CD4-positive, alpha-beta T cell (primary cell): ENCODE measurements around the gene TMEM163. TPM values are rescaled to one million over a fixed set of nuclear protein-coding genes. Genes with fewer than 3 reads are reported as not detected.

Experiments used
- ATAC-seq: fragments of 200-7000 bp; cut with Tn5 transposase; one replicate; pipeline ENCODE4 v1.10.0; 2022; ENCODE audit warnings: mild to moderate bottlenecking; ENCODE audit not compliant: poor library complexity
- CTCF ChIA-PET: fragments of 350-600 bp; sonication (Branson Sonifier 250); formaldehyde crosslinking; loops from one replicate; lab custom pipeline; 2021; ENCODE audit warnings: antibody characterized with exemption, inconsistent platforms; lab: Charles Lee
- POLR2A ChIA-PET: fragments of 350-600 bp; sonication (Branson Sonifier 250); formaldehyde crosslinking; loops from one replicate; lab custom pipeline; 2021; ENCODE audit warnings: antibody characterized with exemption, inconsistent platforms; lab: Charles Lee
- DNase-seq, 14 experiments: peaks; one replicate each; pipeline ENCODE4 v3.0.0-alpha.2; 2013 to 2020; ENCODE audit warnings: mixed read lengths in 2 of 14
- H3K27ac ChIP-seq, 2 donors: one replicate each; pipeline versions ENCODE4 v1.5.1 to v1.7.0; 2013; ENCODE audit warnings: low read length in 2 of 2, low read depth in 1 of 2, mild to moderate bottlenecking in 1 of 2
- H3K27me3 ChIP-seq, 2 experiments: 1 replicate in 1 of 2; 2 replicates in 1 of 2; pipeline versions ENCODE4 v1.6.1 to v1.7.0; 2013; ENCODE audit warnings: low read length in 2 of 2, control low read depth in 1 of 2, mild to moderate bottlenecking in 1 of 2, moderate library complexity in 1 of 2; ENCODE audit not compliant: insufficient read depth in 2 of 2, control insufficient read depth in 1 of 2
- H3K36me3 ChIP-seq: one replicate; pipeline ENCODE4 v1.6.1; 2013; ENCODE audit warnings: low read length, control low read depth; ENCODE audit not compliant: insufficient read depth
- H3K4me1 ChIP-seq: one replicate; pipeline ENCODE4 v1.6.1; 2013; ENCODE audit warnings: low read length, control low read depth; ENCODE audit not compliant: insufficient read depth
- H3K4me3 ChIP-seq: one replicate; pipeline ENCODE4 v1.5.1; 2013; ENCODE audit warnings: mild to moderate bottlenecking, low read length, moderate library complexity
- H3K9me3 ChIP-seq, 2 experiments: 1 replicate in 1 of 2; 2 replicates in 1 of 2; pipeline versions ENCODE4 v1.6.1 to v1.7.0; 2013; ENCODE audit warnings: low read length in 2 of 2, mild to moderate bottlenecking in 2 of 2, control low read depth in 1 of 2, moderate library complexity in 1 of 2; ENCODE audit not compliant: control insufficient read depth in 1 of 2, insufficient read depth in 1 of 2
- H3K27ac Mint-ChIP-seq: one replicate; pipeline ENCODE4 v1.8.0; 2020; ENCODE audit warnings: mixed read lengths
- H3K27me3 Mint-ChIP-seq: one replicate; pipeline ENCODE4 v1.8.0; 2021; ENCODE audit warnings: mixed read lengths
- H3K36me3 Mint-ChIP-seq: one replicate; pipeline ENCODE4 v1.8.0; 2021; ENCODE audit warnings: low read depth, mixed read lengths
- H3K4me1 Mint-ChIP-seq: one replicate; pipeline ENCODE4 v1.8.0; 2021; ENCODE audit warnings: low read depth, mixed read lengths
- H3K4me3 Mint-ChIP-seq: one replicate; pipeline ENCODE4 v1.8.0; 2020; ENCODE audit warnings: mild to moderate bottlenecking, mixed read lengths
- H3K9me3 Mint-ChIP-seq: one replicate; pipeline ENCODE4 v1.8.0; 2020; ENCODE audit warnings: mixed read lengths
- intact Hi-C, 2 experiments: fragments of 100-400 bp; cut with DNase I in 1 of 2; cut with micrococcal nuclease in 1 of 2; formaldehyde crosslinking; loops; one replicate each; pipeline versions ENCODE4 v1.15.1 to v1.9.0; 2023 to 2025; cut with DNase I, micrococcal nuclease
- total RNA-seq, 174 experiments: library from RNA in 2 of 174; stranded (reverse) in 2 of 174; gene quantifications; one replicate each; pipeline ENCODE4 v1.2.3 and lab custom pipeline; 2021 to 2026
- TF ChIP-seq, protein P1 (sequence below): fragments of 200-600 bp; IDR thresholded peaks from one replicate; pipeline ENCODE4 v1.8.0; 2022; ENCODE audit warnings: antibody characterized with exemption, mild to moderate bottlenecking

TMEM163 gene
- total RNA-seq, 2 experiments from 2014 or later = 0.14 to 0.47 TPM

DNA sequence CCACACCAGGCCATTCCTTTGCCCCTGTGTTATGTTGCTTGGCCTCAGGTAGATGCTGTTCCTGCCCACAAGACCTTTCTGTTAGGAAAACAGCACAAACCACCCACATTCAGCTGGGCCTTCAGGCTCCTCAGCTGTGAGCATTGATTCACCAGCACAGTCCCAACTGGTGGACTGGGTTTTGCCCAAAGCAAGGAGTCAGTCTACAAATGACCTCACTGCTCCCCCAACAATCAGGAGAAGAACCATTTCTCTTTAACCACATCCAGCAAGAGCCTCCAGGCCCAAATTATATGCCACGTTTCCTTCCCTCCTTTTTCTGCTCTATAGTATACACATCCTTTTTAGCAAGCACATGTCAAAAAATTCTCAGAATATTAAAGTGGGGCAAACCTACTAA is 5.2 kb downstream of the TMEM163 start:
- ATAC-seq (no peak), DNase-seq (no peak)
- Mint-ChIP-seq H3K4me3 (no peak overlapping the region), H3K27me3 (peaks cover 59% of the 10 kb centered on the region), H3K27ac (no peak overlapping the region), H3K9me3 (no peaks in the 10 kb centered on the region), H3K36me3 (no peaks in the 10 kb centered on the region), H3K4me1 (peaks cover 30% of the 10 kb centered on the region)
- no peaks in the 10 kb centered on the region for H3K9me3 ChIP-seq
- no peak overlapping the region for H3K4me3 ChIP-seq
- CTCF ChIA-PET = no interaction called here
- H3K27me3 ChIP-seq = peaks cover 22 to 28% of the 10 kb centered on the region in 2 experiments
- H3K27ac ChIP-seq = no peak overlapping the region
- intact Hi-C loops = no loop called here
- TF ChIP-seq, protein P1, sequence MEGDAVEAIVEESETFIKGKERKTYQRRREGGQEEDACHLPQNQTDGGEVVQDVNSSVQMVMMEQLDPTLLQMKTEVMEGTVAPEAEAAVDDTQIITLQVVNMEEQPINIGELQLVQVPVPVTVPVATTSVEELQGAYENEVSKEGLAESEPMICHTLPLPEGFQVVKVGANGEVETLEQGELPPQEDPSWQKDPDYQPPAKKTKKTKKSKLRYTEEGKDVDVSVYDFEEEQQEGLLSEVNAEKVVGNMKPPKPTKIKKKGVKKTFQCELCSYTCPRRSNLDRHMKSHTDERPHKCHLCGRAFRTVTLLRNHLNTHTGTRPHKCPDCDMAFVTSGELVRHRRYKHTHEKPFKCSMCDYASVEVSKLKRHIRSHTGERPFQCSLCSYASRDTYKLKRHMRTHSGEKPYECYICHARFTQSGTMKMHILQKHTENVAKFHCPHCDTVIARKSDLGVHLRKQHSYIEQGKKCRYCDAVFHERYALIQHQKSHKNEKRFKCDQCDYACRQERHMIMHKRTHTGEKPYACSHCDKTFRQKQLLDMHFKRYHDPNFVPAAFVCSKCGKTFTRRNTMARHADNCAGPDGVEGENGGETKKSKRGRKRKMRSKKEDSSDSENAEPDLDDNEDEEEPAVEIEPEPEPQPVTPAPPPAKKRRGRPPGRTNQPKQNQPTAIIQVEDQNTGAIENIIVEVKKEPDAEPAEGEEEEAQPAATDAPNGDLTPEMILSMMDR = no peak
- H3K4me1 ChIP-seq = peaks cover 9% of the 10 kb centered on the region
- POLR2A ChIA-PET = no interaction called here
- H3K36me3 ChIP-seq = no peaks in the 10 kb centered on the region

DNA sequence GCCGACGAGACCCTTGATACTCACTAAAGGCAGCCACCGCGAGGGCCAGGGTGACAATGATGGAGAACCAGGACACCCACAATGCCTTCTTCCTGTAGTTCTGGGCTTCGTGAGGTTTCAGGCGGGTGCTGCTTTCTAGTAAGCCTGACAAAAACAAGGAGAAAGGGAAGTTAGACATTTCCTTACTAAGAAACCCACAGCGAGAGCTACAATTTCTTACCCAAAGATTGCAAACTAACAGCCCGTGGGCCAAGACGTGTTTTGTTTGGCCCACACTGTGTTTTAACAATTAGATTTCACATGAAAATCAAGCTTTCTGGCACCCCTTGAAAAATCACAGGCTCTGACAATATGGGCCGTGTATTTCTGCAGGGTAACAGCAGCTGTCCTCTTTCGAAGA is 5.6 kb downstream of the TMEM163 start:
- H3K4me3 ChIP-seq = no peak overlapping the region
- Mint-ChIP-seq H3K9me3 (no peaks in the 10 kb centered on the region), H3K4me1 (peaks cover 30% of the 10 kb centered on the region), H3K27me3 (peaks cover 59% of the 10 kb centered on the region), H3K4me3 (no peak overlapping the region), H3K27ac (no peak overlapping the region), H3K36me3 (no peaks in the 10 kb centered on the region)
- no peaks in the 10 kb centered on the region for H3K36me3 ChIP-seq
- no peak overlapping the region for H3K27ac ChIP-seq
- intact Hi-C loops = no loop called here
- ATAC-seq = no peak
- ChIA-PET CTCF (no interaction called here), POLR2A (no interaction called here)
- H3K4me1 ChIP-seq = peaks cover 6% of the 10 kb centered on the region
- no peaks in the 10 kb centered on the region for H3K9me3 ChIP-seq
- DNase-seq = no peak
- TF ChIP-seq, protein P1 = no peak
- peaks cover 20 to 28% of the 10 kb centered on the region in 2 experiments for H3K27me3 ChIP-seq

DNA sequence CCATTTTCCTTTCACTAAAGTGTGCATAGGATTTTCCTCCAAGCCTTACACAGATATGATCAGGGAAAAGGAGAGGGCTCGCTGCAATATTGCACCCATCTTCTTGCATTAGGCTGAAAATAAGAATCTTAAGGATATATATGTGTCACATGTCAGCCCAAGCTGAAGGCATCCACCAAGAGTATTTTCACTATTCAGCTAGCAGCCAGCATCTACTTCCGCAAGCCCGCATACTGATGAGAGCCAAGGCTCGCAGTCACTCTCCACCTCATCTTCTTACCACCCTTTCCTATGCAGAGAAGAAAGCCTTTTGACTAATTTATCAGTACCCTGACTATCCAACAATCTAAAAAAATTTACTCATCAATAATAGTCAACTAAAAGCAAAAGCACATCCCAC is 6.1 kb downstream of the TMEM163 start:
- TF ChIP-seq, protein P1 = no peak
- ChIA-PET CTCF (no interaction called here), POLR2A (no interaction called here)
- Histone ChIP-seq H3K9me3 (no peaks in the 10 kb centered on the region), H3K27ac (no peak overlapping the region), H3K4me1 (peaks cover 2% of the 10 kb centered on the region), H3K27me3 (peaks cover 17 to 23% of the 10 kb centered on the region in 2 experiments), H3K4me3 (no peak overlapping the region), H3K36me3 (no peaks in the 10 kb centered on the region)
- Mint-ChIP-seq H3K27me3 (peaks cover 57% of the 10 kb centered on the region), H3K9me3 (no peaks in the 10 kb centered on the region), H3K27ac (no peak overlapping the region), H3K4me1 (peaks cover 30% of the 10 kb centered on the region), H3K36me3 (no peaks in the 10 kb centered on the region), H3K4me3 (no peak overlapping the region)
- no peak for DNase-seq
- no peak for ATAC-seq
- intact Hi-C loops = no loop called here
